NCI-H2196 (cell line): ENCODE results near the gene TPCN2.
"Not testable (repeated sequence)": the region's sequence is repeated elsewhere in the genome, so short reads cannot be mapped to it uniquely, and the experiment has no call there.

Experiments
- DNase-seq: peaks from one replicate; lab custom pipeline; 2025; ENCODE audit not compliant: unreplicated experiment; lab: John Stamatoyannopoulos, UW

Gene TPCN2

DNA sequence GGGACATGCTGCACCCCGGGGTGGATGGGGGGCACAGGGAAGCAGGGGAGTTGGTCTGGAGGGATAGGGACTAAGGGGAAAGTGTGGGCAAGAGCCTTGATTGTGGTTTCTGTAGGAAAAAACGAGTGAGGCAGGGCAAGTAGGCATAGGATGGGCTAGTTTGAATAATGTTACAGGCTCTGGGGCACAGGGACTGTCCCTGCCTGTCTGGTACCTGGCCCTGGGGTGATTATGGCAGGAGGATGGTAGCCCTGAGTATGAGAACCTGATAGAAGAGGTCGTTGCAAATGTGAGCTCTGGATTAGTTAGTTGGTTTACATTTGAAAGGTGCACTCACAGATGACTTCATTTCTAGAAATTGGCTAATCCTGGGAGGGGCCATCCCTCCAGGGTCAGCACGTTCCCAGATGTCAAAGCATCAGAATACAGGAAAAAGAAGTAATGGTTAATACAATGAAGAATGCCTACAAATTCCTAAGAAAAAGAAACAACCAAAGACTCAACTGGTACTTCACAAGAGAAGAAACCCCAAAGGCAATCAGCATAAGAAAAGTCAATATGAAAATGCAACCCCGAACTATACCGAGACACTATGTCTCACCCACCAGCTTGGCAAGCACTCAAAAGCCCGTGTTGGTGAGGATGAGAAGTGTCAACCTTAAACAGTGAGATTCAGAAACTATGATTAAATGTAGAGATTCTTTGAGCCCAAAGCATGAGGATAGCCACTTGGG lies 95.8 kb downstream of the TPCN2 start:
- no peak for DNase-seq

DNA sequence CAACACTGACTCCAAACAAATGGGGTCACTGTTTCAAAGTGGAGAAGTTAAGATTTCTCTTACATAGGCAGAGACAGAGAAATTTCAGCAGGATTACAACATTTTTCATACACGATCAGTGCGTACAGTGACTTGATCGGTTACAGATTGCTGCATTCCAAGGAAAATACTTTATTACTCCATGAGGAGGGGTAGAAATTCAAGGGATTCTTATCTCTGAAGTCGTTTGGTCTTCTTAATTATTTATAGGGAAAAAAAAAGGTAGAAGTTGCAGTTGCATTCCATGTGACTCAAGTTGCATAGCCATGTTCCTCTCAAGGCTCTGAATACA lies 96.3 kb downstream of the TPCN2 start:
- no peak for DNase-seq

DNA sequence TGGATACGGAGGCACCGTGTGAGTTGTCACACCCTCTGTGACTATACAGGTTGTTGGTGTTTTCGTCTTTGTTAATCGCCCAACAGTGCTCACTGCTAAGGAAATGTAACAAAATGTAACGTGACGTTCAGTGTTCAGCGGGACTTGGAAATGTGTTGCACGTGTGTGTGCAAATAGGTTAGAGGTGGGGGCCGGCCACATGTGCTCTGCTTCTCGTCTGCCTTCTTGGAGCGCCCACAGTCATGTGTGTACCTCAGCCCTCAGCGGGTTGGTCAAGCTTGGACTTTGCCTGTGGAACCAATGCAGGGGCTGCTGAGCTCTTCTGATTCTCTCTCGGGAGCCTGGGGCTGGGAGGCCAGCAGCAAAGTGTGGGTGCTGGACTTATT lies 99.6 kb downstream of the TPCN2 start:
- DNase-seq, result no peak

DNA sequence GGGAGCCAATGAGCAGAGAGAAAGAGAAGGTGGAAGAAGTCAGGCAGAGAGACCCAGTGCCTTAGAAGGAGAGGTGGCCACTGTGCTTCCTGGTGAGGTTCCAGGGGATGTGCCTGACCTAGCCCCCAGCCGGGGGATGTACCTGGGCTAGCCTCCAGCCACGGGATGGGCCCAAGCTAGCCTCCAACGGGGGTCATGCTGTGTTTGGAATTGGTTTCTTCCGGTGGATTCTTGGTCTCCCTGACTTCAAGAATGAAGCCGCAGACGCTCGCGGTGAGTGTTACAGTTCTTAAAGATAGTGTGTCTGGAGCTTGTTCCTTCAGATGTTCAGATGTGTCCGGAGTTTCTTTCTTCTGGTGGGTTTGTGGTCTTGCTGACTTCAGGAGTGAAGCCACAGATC lies 100.1 kb downstream of the TPCN2 start:
- DNase-seq, result no peak

DNA sequence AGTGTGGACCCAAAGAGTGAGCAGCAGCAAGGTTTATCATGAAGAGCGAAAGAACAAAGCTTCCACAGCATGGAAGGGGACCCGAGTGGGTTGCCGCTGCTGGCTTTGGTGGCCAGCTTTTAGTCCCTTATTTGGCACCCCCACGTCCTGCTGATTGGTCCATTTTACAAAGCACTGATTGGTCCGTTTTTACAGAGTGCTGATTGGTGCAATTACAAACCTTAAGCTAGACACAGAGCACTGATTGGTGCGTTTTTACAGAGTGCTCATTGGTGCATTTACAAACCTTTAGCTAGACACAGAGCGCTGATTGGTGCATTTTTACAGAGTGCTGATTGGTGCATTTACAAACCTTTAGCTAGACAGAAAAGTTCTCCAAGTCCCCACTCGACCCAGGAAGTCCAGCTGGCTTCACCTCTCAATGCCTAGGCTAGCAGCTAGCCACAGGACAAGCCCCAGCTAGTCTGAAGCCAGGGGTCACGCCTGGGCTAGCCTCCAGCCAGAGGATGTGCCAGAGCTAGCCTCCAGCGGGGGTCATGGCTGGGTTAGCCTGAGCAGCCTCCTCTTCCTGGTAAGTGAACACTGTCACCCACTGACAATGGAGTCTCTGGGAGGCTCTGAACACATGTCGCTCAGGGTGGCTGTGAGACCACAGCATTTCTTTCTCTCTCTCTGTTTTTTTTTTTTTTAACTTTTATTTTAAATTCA lies 100.8 kb downstream of the TPCN2 start:
- DNase-seq, result not testable (repeated sequence)

DNA sequence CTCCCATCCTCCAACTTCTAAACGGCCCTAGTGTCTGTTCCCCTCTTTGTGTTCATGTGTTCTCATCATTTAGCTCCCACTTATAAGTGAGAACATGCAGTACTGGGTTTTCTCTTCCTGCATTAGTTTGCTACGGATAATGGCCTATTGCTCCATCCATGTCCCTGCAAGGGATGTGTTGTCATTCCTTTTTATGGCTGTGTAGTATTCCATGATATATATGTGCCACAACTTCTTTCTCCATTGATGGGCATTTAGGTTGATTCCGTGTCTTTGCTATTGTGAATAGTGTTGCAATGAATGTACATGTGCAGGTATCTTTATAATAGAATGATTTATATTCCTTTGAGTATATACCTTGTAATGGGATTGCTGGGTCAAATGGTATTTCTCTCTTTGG lies 101.4 kb downstream of the TPCN2 start:
- DNase-seq, result no peak

DNA sequence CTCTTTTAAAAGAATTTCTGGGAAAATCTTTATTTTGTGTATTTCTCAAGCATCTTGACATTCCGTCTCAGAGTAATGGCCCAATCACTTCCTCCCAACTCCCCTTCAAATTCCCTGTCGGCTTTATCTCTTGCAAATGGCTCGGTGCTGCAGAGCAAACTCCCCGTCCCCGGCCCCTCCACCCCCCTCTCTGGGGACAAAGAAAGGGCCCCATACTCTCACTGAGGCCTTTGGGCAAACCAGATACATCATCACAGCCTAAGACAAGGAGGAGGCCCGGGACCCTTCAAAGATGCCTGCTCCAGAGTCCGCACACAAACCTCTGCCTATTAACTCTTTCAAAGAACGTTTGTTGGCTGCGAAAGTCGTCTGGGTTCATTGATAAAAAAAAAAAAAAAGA lies 103.1 kb downstream of the TPCN2 start:
- no peak for DNase-seq

DNA sequence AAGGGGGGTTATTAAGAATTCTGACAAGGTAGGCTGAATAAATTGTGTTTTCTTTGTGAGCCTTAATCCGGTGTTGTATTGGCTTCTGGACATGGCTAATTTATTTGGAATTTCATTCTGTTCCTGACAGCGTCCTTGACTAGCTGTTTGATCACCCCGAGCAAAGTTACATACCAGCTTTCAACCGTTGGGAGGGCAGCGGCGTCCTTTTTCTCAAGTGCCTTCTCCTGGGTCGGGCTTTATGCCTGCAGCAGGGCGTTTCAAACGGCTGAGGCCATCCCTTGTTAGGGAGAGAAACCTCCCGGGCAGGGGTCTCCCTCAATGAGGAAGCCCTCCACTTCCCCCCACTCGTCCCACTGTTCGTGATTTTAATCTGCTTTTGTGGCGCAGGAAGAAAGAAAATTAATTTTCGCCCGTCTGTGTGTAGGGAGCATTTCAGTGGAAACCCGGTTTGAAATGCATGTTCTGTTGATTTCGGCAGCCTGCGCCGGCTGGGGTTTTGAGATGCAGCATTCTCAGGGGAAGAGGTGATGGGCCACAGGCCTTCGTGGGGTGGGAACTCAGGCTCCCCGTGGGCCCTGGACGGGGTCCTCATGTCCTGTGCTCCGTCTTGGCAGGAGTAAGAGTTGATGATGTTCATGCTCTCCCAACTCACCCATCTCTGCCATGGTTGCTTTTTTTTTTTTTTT lies 104.1 kb downstream of the TPCN2 start:
- no peak for DNase-seq

DNA sequence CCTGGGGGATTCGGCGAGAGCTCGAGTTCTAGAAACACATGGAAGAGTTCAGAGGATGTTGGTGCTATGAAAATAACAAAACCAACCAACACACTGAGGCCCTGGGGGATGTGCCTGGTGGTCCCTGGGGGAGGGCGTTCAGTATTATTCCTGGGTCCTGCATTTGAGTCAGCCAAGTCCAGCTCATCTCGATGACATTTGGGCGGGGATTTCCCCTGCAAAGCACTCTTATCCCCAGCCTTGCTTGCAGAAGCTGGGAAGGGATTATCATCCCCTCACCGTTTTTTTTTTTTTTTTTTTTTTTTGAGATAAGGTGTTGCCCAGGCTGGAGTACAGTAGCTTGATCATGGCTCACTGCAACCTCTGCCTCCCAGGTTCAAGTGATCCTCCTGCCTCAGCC lies 104.9 kb downstream of the TPCN2 start:
- DNase-seq, result no peak

DNA sequence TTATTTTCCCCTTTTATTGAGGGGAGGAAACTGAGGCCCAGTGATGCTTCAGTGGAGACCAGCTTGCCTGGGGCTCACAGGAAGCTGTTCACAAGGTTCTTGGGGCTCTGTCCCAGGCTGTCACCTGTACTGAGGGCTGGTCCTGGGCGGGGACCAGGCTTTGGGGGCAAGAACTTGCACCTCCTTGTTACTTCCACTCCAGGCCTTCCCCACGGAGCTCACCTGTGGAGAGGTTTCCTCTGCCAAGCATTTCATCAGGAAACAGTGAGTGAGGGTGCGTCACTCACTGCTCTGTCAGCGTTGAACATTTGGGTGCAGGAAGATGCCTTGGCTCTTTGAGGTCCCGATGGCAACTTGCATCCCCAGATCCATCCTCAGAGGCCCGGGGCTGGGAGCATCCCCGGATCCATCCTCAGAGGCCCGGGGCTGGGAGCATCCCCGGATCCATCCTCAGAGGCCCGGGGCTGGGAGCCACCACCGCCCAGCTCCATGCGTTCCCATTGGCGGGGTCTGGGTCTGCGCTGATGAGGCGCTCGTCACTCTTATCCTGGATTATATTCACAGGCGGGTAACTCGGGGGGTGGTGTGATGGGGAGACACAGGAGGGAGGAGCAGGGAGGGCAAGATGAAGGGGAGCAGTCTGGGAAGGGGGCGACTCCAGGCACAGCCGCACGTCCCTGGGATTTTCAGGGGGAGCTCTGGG lies 105.6 kb downstream of the TPCN2 start:
- no peak for DNase-seq

DNA sequence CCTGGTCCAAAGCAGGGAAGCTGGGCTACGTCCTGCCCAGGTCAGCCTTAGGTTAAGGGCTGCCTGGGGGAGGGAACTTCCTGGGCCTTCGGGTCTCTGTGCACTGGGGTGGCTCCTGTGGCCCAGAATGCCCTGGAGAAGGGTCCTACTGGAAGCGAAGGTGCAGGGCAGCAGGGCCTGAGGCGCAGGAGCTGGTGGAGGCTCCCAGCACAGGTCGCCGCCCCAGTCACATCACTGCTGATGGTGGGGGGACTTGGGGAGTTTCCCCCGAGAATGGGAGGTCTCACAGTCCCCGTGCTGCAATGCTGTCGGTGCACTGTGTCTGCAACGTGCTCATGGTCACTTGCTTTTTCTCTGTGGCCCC lies 106.2 kb downstream of the TPCN2 start:
- no peak for DNase-seq

DNA sequence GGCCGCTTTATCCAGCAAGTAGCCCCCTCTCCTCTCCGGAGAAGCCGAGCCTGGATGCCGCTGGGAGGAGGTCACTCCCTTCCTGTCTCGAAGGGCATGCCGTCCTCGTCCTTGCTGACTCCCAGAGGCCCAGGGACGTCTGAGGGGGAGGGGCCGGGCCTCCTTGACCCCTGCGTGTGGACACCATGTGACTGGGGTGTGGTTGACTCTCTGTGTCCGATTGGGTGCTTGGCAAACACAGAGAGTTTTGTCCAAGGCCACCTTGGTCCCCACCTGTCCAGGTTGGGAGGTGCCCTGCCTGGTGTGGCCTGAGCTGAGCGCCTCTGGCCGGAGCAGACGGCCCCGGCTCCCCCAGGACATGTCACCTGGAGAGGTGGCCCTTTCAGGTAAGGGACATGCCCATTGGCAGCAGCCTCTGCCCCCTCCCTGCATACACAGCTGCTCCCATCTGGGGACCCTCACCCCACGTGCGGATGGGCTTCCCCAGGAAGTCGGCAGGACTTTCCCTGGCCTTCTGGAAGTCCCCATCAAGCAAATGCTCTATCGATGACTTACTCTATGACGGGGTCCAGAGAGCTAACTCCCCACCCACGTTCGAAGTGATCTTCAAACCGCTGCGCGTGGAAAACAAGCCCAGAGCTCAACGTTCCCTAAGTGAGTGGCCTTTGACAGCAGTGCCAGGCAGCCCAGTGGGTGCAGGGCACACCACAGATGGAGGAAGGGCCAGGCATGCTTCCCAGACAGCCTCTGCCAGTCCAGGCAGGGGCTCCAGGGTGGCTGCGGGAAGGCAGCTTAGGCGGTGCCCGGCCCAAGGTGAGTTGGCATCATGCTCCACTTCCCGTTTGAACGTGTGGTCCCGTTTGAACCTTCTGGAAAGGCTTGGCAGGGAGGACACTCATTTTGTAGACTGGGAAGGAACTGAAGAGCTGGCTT lies 106.8 kb downstream of the TPCN2 start, which contains the start of gene SMIM38:
Gene SMIM38 (plus strand): TSS at position 634 of the 933 bp plus-strand sequence. CDS start 1,912 bp downstream, outside the sequence.
- DNase-seq, result no peak

DNA sequence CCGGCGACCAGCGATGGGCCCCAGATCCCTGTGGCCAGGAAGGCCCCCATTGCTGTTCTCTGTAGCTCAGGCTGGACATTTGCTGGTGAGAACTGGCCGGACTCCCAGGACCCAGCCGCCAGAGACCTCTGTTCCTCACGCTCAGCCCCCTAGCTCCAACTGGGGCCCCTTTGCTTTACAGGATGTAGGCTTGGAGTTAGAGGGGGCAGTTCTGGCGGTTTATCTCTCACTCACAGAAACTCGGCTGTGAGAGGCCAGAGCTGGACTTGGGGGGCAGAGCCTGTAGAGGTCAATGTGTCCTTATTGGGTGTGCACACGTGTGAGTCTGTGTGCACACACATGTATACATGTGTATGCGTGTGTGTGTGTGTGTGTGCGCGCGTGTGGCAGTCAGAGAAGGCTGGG lies 107.5 kb downstream of the TPCN2 start:
- DNase-seq, result no peak

DNA sequence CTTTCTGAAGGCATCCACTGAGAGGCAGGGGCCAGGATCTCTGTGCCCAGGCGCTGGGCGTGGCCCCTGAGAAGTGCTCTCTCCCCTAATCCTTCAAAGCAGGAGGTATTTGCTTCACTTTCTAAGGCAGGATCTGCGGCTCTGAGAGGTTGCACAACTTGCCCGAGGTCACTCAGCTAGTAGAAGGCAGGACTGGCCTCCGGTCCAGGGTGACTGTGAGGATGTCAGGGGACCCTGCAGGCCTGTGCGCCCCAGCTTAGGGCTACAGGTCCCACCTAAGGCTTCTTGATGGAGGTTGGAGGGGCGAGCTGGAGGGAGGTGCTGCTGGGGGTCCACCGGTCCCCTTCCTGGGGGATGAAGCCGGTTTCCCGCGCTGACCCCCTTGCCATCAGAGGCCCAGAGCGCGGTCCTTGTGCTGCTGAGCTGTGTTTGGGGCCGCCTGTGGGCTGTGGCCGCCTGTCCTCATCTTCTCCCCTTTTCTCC lies 108.0 kb downstream of the TPCN2 start:
- no peak for DNase-seq

DNA sequence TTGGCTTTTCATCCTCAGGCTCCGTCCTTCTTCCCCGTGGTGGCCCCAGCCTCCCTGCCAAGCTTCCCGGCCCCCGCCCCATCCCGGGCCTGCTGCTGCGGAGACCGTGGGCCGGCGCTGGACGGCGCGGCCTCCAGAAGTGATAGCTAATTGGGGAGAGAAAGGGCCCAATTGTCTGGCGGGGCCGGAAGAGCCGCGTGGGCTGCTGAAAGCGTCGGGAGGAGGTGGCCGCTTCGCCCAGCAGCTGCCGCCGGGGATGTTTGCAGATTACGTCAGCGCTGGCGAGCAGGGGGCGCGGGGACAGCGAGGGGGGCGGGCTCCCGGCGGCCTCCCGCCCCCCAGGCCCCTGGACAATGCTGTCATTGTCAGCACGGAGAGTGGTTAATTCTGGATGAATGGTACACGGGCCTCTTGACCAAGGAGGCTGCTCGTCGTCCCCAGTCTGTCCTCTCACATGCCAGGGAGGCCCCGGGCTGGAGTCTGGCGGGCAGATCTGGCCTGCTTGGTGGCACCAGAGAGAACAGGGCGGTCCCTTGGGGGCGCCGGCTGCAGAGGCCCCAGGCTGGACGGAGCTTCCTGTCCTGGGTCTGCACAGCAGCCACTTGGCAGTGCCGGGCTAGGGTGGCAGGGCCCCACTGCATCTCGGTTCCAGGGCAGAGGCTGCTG lies 108.6 kb downstream of the TPCN2 start:
- DNase-seq, result no peak

DNA sequence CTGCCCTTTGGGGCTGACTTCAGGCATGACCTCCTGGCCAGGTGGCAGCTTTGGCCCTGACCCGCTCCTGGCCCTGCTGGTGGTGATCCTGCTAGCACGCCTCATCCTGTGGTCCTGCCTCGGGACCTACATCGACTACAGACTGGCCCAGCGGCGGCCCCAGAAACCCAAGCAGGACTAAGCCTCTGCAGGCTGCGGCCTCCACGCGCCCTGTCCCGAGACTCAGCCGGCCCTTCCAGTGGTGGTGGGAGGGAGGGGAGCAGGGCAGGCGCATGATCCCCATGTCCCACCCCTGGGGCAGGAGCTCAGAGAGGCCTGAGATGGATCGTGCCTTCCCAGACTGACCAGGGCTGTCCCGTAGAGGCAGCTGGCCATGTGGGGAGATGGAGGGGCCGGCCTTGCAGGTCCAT lies 109.1 kb downstream of the TPCN2 start:
- DNase-seq, result no peak

DNA sequence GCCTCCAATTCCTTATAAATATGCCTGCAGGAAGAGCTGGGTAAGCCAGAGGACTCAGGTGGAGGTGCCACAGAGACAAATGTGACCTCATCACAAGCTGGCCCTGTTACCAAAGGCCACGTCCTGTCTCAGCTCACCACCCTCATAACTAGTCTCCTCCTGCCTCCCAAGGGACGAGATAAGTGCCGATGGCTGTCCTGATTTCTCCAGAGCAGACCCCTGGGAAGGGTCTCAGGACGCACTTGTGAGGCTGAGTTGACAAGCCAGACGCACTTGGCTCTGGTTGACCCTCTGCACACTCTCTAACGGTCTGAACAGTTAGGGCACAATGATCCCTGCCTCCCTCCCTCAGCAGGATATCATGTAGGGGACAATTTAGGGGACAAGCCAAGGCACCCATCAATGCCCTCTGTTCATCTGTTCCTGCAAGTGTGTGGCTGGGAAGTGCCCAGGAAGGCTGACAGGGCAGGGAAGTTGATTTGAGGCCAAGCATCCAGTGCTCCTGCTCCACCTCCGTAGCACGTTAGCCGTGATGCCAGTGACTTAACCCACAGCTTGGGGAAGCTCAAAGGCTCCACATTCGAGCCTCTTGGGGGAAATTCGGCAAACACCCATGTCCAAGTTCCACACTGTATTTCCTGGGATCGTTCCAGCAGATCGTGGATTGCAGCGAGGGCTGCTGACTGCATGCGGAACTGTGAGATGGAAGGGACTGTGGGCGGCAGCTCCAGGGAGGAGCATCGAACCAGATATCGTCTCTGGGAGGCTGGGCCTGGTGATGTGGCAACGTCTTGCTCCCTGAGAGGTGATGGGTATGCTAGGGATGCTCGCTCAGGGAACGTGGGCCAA lies 109.8 kb downstream of the TPCN2 start:
- no peak for DNase-seq

DNA sequence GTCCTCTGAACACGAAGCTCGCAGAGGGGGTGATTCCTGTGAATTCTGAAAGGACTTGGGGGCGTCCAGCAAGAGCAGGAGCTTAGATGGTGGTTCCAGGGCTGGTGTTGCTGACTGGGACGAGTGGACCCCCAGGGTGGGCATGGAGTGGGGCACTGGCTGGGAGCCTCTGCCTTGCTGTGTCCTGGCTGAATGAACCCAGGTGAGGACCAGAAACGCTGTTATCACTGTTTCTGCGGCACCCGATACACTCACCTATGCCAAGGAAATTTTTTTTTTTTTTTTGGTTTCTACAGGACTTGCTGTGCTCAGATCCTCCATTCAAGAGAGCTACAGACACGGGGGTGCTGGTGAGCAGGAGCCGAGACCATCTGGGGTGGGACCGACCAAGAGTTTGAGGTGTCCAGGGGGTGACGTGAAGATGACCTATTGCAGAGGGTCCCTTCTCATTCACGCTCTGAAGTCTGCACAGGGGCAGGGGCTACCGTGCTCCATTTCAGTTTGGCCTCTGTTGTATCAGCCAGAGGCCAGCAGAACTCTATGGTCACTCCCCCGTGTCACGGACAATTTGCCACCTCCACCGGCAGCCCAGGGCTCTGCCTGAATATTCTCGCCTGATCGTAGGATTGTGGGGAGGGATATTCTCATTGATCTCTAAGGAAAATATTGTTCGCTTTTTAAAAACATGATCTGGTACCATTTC lies 110.6 kb downstream of the TPCN2 start:
- no peak for DNase-seq
